Liver (tissue), 3 donors: ENCODE measurements around the gene LRMDA.

Source experiments
- EGR1 ChIP-seq, 2 donors: IDR thresholded peaks; 2 replicates each; pipeline ENCODE4 v1.6.1; 2016 to 2018; ENCODE audit warnings: antibody characterized with exemption in 2 of 2, low read depth in 2 of 2
- FOXA1 ChIP-seq: IDR thresholded peaks from 2 replicates; pipeline ENCODE4 v1.6.1; 2016; ENCODE audit warnings: antibody characterized with exemption
- HNF4G ChIP-seq: IDR thresholded peaks from 2 replicates; pipeline ENCODE4 v1.6.1; 2016; ENCODE audit warnings: antibody characterized with exemption
- JUND ChIP-seq, 2 donors: IDR thresholded peaks; 2 replicates each; pipeline ENCODE4 v1.6.1; 2016; ENCODE audit warnings: antibody characterized with exemption in 2 of 2
- MAX ChIP-seq: IDR thresholded peaks from 2 replicates; pipeline ENCODE4 v1.6.1; 2016; ENCODE audit warnings: antibody characterized with exemption
- NR2F2 ChIP-seq: IDR thresholded peaks from 2 replicates; pipeline ENCODE4 v1.6.1; 2016; ENCODE audit warnings: antibody characterized with exemption
- REST ChIP-seq: IDR thresholded peaks from 2 replicates; pipeline ENCODE4 v1.6.1; 2016; ENCODE audit warnings: antibody characterized with exemption, mild to moderate bottlenecking
- SP1 ChIP-seq: IDR thresholded peaks from 2 replicates; pipeline ENCODE4 v1.6.1; 2018; ENCODE audit warnings: antibody characterized with exemption, mild to moderate bottlenecking
- TAF1 ChIP-seq: conservative IDR thresholded peaks from 2 replicates; pipeline ENCODE4 v1.6.1; 2016; ENCODE audit warnings: antibody characterized with exemption, mild to moderate bottlenecking
- TF ChIP-seq, protein P1 (sequence below): fragments of 150-350 bp; IDR thresholded peaks from 2 replicates; pipeline ENCODE4 v1.5.1; 2017; ENCODE audit warnings: improper control_type of control experiment, low read depth, low read length; ENCODE audit not compliant: missing input control
- donor health status: healthy.
- donor health status: healthy.

DNA sequence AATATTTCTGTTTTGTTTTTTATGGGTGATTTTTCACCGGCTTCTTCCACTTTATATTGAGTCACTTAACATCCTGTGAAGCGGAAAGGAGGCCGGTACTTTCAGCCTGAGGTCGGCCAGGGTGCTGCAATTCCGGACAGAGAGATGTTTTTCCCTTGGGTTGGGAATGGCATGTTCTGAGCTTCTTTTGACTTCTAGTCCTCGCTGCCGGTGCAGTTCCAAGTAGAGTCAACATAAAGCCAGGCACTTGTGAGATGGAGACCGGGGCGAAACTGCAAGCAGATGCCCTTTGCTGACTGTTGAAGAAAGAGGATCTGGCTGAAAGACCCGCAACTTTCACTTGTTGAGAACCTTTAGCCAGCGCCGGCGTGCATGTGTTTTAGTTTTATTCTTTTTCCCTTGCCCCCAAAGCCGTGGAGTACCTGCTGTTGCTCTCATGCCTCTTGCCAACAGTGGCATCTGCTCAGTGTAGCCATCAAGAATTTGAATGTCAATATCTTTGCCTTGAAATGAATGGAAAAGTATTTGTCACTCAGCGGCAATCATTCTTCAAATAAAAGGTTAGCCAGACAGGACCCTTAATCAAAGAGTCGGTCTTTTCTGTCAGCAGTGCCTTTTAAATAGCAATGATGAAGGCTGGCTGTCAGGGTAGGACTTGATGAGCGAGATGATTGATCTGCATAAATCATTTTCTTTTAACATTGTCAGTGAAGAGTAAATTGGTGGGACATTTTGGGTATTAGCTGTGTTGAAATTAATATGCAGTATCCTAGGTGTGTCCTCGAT is 351.2 kb downstream of the LRMDA start:
- TF ChIP-seq, protein P1, sequence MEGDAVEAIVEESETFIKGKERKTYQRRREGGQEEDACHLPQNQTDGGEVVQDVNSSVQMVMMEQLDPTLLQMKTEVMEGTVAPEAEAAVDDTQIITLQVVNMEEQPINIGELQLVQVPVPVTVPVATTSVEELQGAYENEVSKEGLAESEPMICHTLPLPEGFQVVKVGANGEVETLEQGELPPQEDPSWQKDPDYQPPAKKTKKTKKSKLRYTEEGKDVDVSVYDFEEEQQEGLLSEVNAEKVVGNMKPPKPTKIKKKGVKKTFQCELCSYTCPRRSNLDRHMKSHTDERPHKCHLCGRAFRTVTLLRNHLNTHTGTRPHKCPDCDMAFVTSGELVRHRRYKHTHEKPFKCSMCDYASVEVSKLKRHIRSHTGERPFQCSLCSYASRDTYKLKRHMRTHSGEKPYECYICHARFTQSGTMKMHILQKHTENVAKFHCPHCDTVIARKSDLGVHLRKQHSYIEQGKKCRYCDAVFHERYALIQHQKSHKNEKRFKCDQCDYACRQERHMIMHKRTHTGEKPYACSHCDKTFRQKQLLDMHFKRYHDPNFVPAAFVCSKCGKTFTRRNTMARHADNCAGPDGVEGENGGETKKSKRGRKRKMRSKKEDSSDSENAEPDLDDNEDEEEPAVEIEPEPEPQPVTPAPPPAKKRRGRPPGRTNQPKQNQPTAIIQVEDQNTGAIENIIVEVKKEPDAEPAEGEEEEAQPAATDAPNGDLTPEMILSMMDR, result no peak
- peak; percentile 32 for TF ChIP-seq NR2F2
- TF ChIP-seq SP1, result no peak
- no peak for TF ChIP-seq REST
- no peak for TF ChIP-seq JUND (IDR thresholded peaks at IDR 0.05)
- TF ChIP-seq FOXA1, result no peak
- no peak for TF ChIP-seq MAX
- no peak for TF ChIP-seq EGR1 (IDR thresholded peaks at IDR 0.05; ENCODE audit: low read depth in 2 of 2)
- TF ChIP-seq HNF4G, result no peak
- TF ChIP-seq TAF1, result no peak
